ENCODE measurements around the gene C11orf65.

GRCh38 chr11:108516125-108516524, 48.8 kb upstream of the C11orf65 start:
- TF ChIP-seq CTCF (IDR thresholded peaks at IDR 0.05) (no peak), ZFX (IDR thresholded peaks at IDR 0.05; ENCODE audit: borderline replicate concordance) (no peak)

All from 22Rv1 (cell line).